EH (cell line): ENCODE results near the gene UTS2.

ENCODE experiments used
- DNase-seq: peaks from one replicate; pipeline ENCODE4 v3.0.0-alpha.2; 2015; ENCODE audit warnings: low read depth

Gene UTS2

DNA sequence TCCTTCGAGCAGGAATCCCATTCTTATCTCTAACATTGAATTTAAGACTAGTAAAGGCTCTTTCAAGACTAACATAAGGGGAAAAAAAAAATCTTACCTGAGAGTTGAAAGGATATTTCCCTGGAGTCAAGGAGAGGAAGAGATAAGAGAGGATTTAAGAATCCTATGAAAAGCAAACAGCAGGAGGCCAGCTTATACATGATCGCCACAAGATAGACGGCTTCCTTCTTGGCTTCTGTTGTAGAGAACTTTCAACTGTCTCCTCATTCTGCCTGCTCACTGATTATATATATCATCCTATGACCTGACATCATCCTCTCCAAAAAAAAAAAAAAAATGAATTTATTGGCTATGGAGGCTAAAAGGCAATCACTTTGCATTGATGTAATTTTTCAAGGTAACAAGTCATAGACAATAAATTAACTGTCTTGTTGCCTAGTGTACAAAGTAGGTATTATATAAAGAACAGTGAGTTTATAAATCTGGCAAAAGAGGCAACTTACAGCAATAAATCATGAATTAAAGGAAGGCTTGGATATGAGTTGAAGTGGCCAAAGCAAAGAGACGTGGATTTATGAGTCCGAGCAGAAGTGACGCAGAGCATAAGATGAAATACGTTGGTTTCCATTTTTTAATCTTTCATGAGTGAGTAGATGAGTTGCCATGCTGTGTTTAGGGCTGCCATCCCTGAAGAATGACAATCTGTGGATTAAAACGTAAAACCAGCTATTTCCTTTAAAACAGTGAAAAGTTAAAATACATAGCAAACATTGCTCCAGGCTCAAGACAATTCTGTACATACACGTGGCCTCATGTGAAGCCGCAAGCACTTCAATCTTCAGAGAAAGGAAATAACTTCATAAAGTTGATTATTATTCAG, at the start of gene UTS2:
UTS2 (minus strand) TSS at position 262 of the 880 bp plus-strand sequence; CDS start at position 200, 62 bp downstream.
- DNase-seq = no peak

- peak; percentile 25 for DNase-seq
Observed at GRCh38 chr1:7899741-7900140, 46.9 kb upstream of the UTS2 start.

DNA sequence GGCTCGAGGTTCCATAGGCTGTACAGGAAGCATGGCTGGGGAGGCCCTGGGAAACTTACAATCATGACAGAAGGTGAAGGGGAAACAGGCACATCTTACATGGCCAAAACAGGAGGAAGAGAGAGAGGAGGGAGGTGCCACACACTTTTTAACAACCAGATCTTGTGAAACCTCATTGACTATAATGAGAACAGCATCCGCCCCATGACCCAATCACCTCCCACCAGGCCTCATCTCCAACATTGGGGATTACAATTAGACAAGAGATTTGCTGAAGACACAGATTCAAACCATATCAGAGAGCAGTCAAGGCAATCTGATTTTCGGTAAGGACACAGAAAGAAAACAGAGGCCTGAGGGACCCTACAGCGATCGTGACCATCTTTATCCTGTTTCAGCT, 46.1 kb upstream of the UTS2 start:
- no peak for DNase-seq

DNA sequence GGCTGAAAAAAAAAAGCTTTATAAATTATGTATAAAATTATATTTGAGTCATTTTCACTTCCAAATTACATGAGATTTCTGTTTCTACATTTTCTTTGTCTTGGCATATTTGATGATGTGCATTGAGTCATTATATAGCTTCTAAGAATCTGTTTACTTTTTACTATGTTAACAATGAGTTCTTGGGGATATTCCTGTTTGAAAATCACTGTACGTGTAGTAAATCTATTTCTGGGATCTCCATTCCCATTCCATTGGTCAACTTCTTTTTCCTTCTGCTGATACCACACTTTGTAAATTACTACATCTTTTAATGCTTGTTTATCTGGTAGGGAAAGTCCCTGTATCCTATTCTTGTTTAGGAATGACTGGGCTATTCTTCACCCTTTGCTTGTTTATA, 44.1 kb upstream of the UTS2 start:
- no peak for DNase-seq

DNA sequence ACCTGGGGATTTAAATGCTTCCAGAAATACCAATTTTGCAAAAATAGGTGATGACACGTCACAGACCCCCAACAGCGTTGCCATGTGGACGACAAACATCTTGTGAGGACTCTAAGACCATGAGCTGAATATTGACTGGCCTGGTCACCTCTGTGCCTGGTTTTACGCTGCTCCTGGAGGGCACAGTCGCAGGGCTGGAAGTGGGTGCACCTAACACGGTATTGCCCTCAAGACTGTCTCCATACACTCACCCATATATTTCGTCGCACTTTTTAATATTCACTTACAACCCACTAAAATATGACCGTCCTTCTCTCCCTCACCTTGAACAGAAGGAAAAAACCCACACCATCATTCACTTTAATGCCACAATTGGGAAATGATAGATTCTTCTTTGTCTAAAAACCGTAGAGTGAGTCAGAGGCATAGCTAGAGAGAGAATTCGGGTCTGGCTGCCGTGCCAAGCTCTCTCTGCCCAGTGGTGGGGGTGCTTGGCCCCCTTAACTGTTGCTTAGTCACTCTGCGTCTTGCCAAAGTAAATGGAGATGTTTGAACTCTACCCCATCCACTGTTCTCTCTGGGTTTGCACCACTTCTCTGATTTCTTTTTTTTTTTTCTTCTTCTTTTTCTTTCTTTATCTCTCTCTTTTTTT, 40.8 kb upstream of the UTS2 start:
- peak; percentile 61 for DNase-seq

DNA sequence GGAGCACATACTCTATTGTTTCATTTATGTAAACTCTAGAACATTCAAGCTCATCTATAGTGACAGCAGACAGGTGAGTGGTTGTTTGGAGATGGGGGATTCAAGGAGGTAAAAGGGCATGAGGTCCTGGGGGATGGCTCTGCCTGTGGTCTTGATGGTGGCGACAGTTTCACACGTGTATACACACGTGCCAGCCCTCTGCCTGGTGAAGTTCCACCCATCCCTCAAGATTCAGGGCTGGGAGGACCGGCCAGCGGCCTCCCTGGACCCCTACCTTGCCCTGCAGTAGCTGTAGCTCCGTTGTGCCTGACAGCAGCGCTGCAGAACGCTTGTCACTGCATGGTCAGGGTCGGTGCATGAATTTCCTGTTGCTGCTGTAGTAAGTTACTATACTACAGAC, 38.9 kb upstream of the UTS2 start:
- no peak for DNase-seq

DNA sequence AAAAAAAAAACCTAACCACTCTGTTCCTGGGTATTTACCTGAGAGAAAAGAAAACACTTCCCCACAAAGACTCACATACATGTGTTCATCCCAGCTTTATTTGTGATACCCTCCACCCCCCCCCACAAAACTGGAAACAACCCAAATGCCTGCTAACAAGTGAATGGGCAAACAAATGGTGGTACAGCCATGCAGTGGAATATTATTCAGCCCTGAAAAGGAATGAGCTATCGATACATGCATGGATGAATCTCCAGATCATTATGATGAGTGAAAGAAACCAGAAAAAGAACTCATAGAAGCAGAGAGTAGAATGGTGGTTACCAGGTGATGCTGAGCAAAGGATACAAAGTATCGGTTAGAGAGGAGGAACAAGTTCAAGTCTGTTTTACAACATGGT, 38.0 kb upstream of the UTS2 start:
- no peak for DNase-seq

DNA sequence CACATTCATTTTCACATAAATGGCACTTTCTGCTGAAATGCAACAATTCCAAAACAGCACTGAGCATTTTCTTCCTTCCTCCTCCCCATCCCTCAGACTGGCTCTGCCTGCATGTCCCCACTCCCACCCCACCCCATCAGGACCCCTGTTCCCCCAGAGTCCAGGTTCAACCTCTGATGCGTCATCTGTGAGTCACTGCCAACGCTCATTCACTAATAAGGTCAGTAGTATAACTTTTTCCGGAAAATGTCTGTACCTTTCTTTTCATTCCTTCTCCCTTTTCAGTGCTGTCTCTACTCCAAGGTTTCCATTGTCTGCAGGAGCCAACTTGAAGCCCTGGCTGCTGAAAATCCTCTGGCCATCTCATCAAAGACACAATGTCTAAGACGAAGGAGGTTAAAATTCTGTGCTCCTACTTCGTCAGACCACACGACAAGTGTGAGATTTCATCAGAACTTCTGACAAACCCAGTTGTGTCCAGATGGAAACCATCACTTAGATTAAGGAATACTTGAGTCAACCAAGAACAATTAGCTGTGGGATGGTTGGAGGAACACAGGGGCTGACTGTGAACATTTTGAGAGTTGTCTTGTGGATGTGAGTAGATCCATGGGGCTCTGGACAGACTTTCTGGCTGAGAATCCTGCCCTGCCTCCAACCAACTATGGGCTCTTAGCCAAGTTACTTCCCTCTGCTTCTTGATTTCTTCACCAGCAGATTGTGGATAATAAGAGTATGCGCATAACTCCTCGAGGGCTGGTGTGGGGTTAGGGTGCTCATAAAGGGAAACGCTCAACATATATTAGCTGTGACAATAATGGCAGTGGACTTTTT, 35.6 kb upstream of the UTS2 start:
- DNase-seq = peak; percentile 5

DNA sequence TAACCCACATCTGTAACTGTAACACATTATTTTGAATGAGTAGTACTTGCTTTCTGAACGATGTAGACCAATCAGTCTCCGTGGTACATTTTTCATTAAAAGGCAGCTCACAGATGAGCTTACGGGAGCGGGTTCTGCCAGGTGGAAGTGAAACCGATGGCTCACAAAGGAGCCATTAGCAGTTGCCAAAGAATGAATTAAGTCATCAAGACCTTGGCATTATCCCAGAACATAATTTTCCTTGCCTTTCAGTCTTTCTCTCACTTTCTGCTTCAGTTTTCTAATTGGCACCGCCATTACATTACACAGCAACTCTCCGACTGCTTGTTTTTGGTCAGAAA, 33.5 kb upstream of the UTS2 start:
- DNase-seq = no peak

GRCh38 chr1:7885513-7886404, 32.9 kb upstream of the UTS2 start:
- no peak for DNase-seq

- no peak for DNase-seq
Observed at GRCh38 chr1:7884757-7885156, 31.9 kb upstream of the UTS2 start.

GRCh38 chr1:7879228-7879627, 26.4 kb upstream of the UTS2 start:
- DNase-seq = no peak

- DNase-seq = no peak
Observed at GRCh38 chr1:7878027-7878426, 25.2 kb upstream of the UTS2 start.

DNA sequence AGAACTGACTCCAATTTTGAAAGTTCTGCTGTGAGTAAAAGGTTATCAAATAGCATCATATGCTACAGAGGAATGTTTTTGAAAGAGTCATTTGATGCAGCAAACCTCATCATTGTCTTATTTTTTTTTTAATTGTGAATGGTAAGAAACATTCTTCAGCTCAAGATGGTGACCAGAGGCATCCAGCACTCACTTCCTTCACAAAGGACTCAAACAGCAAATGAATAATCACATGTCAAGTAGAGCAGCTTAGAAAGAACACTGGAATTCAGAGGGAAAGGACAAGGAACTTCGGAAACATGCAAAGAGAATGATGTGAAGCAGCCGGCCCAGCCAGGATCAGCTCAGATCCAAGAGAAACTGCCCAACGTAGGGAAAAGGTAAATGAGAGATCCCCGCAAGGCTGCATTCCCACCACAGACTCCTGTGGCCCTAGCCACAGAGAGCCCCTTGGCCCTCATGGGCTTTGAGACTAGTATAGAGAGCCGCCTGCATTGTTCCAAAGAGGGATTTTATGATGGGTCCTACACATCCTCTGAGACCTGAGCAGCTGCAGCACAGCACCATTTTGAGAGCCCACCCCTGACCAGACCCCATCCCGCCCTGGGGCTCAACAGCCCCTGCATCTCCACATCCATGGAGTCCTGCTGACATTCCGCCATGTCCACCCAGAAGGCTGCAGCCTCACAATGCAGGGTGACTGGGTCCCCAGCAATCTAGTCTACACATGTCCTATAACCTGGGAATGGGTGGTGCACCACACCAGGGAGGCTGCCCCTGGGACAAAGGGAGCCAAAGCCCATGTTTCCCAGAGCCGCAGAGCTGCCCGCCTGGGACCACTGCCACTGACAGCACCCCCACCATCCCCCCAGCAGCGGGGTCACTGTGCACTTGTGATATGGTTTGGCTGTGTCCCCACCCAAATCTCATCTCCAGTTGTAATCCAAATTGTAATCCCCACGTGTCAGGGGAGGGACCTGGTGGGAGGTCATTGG, 21.2 kb upstream of the UTS2 start:
- no peak for DNase-seq

GRCh38 chr1:7871136-7871535, 18.3 kb upstream of the UTS2 start:
- DNase-seq = no peak

DNA sequence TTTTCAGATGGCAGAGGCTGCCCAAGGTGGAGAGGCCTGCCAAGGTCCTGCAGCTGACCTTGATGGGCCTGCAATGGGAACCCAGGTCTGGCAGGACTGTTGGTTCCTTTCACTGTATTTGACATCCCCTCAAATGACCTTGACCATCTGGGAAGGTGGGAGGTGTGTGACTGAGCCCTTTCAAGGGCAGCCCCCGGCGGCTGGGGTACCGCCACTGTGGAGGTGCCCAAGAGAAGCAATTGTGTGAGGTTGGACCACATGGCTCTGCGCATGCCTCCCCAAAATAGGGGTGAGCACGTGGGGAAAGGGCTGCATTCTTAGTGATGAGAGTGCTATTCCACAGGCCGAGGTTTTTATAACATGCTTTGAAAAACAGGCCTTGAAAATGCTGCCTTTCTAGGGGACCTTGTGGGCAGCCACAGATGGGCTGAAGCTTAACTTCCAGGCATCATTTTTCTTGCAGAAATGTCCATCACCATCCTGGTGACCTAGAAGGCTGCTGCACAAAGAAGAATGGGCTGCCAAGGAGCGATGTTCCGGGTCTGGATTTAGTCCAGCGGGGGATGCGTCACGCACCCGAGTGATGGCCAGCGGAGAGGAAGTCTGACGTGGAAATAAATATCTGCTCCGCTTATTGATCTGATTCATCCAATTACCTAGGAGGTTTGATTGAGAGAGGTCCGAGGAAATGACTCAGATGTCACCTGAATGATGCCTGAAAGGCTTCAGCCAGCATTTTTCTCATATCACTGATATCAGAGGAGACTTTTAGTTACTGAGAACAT, 16.5 kb upstream of the UTS2 start:
- no peak for DNase-seq

DNA sequence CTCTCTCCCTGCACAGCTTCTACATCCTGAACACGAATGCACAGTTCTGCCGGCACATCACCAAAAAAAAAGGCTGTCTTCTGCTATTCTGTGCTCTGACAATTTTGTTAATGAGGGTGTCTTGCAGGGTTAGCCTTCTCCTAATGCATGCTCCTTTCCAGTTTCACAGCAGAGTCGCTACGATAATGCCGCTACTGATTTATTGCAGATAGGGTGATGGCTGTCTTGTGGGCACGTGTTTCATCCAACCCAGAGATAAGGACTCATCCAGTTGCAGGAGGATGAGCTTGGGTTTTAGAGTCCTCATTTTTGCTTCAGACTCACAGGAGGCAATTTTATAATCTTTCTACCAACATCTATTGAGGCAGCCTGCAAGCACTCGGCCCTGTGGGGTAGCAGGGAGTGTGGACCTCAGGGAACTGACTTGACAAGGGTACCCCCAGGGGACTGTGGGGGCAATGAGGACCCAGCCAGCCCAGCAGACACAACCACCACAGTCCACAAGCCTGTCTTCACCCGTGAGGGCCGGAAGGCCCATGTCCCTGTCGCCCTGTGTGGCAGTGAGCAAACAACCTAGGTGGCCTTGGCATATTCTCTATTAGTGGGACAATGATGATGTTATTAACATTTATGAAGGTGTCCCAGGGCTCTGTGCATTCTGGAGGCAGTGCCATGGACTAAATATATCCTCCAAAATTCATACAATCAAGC, 15.4 kb upstream of the UTS2 start:
- DNase-seq = no peak

DNA sequence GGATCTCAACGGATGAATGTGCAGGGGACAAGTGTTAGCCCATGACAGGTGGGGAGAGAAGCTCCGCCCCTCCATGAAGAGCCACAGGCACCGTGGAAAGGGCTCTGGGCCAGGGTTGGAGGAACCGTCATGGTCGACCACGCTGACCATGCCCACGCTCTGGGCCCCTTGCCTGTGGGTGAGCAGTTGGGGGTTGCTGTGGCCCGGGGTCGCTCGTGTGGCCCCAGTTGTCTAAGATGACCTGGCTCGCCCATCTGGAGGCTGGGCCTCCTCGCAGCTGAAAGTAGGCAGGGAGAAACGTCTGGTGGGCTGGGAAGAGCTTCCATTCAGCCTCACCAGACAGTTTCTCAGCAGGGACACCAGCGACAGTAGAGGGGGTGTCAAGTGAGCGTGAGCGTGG, 13.1 kb upstream of the UTS2 start:
- DNase-seq = no peak

DNA sequence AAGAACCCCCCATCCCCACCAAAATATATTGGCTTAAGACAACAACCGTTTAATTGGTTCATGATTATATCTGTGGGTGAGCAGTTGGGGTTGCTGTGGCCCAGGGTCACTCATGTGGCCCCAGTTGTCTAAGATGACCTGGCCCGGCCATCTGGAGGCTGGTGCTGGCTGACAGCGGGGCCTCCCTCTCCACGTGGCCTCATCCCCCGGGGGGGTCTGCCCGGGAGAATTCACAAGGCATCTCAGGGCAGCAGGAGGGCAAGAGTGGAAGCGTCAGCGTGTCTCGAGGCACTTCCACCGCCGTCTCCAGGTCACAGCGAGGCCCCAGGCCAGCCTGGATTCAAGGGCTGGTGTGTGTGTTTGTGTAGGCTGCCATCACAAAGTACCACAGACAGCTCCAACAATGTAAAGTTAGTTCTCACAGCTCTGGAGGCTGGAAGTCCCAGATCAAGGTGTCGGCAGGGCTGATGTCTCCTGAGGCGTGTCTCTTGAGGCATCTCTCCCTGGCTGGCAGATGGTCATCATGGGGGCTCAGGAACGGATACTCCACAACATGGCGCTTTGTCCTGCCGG, 11.0 kb upstream of the UTS2 start:
- no peak for DNase-seq
